GM12865 (cell line): ENCODE data around the gene NR2F1-AS1.

ENCODE experiments used
- DNase-seq: peaks from one replicate; pipeline ENCODE4 v3.0.0; 2010; ENCODE audit warnings: low read depth
- H3K4me3 ChIP-seq: 2 replicates; pipeline ENCODE4 v1.5.1; 2011; ENCODE audit warnings: mild to moderate bottlenecking, low read depth, low read length, control low read depth
- TF ChIP-seq, protein P1 (sequence below): IDR thresholded peaks from 2 replicates; pipeline ENCODE4 v1.5.1; 2011; ENCODE audit warnings: low read length, control low read depth, low read depth, inconsistent platforms; ENCODE audit not compliant: insufficient read depth; ENCODE audit errors: missing control alignments

The NR2F1-AS1 gene

DNA sequence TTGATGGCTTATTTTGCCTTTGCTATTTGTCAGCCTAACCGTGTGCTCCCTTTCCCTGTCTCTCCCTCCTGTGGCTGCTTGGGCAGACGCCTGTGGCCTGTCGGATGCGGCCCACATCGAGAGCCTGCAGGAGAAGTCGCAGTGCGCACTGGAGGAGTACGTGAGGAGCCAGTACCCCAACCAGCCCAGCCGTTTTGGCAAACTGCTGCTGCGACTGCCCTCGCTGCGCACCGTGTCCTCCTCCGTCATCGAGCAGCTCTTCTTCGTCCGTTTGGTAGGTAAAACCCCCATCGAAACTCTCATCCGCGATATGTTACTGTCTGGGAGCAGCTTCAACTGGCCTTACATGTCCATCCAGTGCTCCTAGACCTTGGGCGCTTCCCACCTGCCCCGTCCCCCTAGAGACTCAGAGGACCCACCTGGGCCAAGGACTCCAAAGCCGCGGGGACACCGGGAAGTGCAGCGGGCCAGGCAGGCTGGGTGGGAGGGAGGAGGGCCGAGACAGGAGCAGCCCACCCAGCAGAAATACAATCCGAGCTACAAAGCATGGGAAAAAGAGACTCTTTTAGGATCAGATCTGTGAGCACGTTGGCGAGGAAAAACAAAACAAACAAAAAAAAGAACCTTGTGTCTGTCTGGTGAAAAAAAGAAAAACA lies 12.6 kb upstream of the NR2F1-AS1 start:
- no peak for DNase-seq
- H3K4me3 ChIP-seq, result no peak overlapping the region
- TF ChIP-seq, protein P1, sequence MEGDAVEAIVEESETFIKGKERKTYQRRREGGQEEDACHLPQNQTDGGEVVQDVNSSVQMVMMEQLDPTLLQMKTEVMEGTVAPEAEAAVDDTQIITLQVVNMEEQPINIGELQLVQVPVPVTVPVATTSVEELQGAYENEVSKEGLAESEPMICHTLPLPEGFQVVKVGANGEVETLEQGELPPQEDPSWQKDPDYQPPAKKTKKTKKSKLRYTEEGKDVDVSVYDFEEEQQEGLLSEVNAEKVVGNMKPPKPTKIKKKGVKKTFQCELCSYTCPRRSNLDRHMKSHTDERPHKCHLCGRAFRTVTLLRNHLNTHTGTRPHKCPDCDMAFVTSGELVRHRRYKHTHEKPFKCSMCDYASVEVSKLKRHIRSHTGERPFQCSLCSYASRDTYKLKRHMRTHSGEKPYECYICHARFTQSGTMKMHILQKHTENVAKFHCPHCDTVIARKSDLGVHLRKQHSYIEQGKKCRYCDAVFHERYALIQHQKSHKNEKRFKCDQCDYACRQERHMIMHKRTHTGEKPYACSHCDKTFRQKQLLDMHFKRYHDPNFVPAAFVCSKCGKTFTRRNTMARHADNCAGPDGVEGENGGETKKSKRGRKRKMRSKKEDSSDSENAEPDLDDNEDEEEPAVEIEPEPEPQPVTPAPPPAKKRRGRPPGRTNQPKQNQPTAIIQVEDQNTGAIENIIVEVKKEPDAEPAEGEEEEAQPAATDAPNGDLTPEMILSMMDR, result no peak

DNA sequence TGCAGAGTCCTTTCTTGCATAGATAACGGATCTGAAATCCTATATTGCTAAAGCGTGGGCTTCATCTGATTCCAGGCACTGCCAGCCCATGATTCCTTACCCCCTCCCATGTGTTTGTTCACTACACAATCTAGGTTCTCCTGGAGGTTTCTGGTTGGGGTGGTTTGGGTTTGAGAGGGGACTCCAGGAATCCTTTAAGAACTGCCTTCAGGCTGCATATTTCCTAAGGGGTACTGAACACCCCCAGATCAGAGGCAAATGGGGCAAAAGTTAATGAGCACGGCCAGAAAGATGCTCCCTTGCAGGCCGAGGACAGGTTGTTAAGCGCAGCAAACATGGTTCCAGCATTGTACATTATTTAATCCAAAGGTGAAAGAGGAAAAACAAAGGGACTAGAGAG lies 11.9 kb upstream of the NR2F1-AS1 start:
- DNase-seq, result no peak
- TF ChIP-seq, protein P1, result no peak
- H3K4me3 ChIP-seq, result no peak overlapping the region

DNA sequence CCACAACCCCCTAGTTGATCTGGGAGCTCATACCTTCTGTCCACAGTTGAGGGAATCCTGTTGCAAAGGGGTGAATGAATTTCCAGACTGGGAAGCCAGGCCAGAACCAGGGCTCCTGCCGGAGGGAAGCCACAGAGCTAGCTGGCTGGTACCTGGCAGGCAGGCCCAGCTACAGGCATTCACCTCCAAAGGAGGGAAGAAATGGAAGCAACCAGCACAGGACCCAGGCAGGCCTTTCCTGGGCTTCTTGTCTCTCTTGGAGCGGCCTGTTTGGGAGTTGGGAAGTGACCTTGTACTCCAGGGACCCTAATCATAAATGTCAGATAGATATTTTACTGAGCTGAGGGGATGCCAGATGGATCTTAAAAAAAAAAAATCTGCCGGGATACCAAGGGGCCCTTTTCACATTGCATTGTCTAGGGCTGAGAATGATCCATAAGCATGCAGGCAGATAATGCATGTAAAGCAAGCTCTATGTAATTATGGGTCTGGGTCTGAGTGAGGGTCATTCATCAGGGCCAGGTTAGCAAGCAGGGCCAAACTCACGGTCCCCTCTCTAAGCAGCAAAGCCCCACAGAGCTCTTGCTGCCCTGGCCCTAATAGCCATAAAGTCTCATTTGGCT lies 10.4 kb upstream of the NR2F1-AS1 start:
- TF ChIP-seq, protein P1, result no peak
- H3K4me3 ChIP-seq, result no peak overlapping the region
- DNase-seq, result no peak

DNA sequence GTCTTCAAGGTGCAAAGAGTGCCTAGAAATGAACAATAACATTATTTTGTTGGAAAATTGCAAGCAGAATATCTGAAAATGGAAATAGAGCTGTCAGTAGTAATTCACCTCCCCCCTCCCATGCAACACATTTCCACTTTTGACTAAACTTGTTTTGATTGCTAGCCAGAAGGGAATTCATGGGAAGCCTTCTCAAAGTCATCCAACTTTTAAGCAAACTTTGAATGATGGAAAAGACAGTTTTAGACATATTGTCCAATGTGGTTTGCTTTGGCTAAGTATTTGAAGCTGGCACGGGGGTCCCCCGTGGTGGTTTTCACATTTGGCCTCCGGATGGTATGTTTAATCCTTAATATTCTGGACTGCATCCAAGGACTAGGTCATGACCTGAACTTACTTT lies 9.5 kb upstream of the NR2F1-AS1 start:
- DNase-seq, result no peak
- no peak overlapping the region for H3K4me3 ChIP-seq
- TF ChIP-seq, protein P1, result no peak

DNA sequence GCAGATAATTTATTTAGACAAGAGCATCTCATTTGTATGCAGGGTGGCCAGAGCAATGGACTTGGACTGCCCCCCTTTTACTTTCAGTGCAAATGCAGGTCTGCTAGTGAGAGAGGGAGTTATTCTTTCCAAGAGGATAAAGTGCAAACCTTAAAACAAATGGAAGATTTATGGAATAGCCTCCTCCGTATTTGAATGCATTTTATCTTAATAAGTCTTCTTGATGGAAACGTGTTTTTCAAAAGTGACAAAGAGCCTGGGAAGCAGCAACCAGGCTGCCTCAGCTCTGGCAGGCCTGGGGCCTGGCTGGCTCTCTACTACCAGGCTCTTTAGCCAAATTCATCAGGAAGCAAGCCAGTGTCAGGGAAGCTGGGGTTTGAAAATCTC lies 8.8 kb upstream of the NR2F1-AS1 start:
- TF ChIP-seq, protein P1, result no peak
- H3K4me3 ChIP-seq, result no peak overlapping the region
- DNase-seq, result no peak

DNA sequence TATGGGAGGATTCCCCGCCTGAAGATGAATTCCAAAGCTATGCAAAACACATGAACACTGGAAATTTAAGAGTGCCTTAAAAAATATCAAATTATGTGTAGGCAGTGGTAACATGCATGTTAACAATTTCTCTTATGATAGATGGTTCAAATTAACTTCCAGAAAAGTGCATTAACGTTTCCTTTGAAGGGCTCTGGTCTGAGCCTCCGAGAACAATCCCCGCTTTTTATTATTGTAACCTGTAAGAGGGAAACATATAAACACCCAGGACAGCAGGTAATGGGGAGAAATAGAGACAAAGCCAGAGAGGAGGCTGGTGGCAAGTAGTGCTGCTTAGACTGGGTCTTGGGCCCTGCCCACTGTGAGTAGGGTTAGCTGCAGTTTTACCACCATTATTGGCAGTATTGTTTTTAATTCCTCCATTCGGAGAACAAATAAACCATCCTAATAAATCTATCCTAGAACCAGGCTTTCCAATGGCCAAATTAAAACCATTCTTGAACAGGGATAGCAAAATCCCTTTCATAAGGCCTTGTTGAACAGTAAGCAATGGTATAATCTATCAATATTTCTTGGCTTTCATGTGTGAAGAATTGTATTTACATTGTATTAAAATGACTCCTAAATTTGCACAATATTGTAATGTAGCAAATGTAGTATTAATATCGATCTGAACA lies 8.3 kb upstream of the NR2F1-AS1 start:
- no peak overlapping the region for H3K4me3 ChIP-seq
- no peak for DNase-seq
- TF ChIP-seq, protein P1, result no peak
